ENCODE data around the gene TTYH1.
A peak's percentile ranks its signal among the peaks of the same experiment; 100 is the strongest.

DNA sequence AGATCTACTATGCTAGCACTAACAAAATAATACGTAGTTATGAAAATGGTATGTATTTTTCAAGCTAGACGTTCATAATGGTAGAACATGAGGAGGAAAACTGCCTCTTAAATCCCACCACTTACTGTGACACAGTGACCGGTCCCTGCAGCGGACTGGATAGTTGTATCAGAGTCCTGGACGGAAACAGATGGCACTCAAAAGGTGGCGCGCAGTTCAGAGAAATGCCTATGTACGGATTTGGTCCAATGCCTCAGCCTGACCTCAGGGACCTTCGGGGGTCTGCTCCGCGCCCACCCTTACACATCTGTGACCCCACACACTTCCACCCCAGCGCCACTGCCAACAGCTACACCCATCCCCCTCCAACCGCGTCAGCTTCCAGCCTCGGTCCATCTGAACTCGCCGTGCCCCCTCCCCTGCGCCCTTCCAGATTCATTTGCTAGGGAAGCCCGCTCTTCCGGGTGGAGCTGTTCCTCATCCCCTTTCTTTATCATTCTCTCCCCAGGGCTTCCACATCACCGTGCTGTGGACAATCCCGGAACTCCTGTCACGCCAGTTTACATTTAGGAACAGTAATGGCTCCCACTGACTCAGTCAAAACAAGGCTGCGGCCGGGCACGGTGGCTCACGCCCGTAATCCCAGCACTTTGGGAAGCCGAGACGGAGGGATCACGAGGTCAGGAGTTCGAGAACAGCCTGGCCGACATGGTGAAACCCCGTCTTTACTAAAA lies 32.9 kb downstream of the TTYH1 start:
- TF ChIP-seq RAD21 (IDR thresholded peaks at IDR 0.05; ENCODE audit: low read depth) (no peak), EGR1 (IDR thresholded peaks at IDR 0.05) (no peak), CEBPB (IDR thresholded peaks at IDR 0.05) (no peak), EP300 (IDR thresholded peaks at IDR 0.05; ENCODE audit: borderline replicate concordance) (no peak), FOXM1 (IDR thresholded peaks at IDR 0.05; ENCODE audit: borderline replicate concordance, low read depth) (no peak), TEAD4 (IDR thresholded peaks at IDR 0.05) (no peak), TCF12 (IDR thresholded peaks at IDR 0.05; ENCODE audit: low read depth) (peak; percentile 6; the same call in 1 of the 2 replicates), YY1 (IDR thresholded peaks at IDR 0.05; ENCODE audit: low read depth) (peak; percentile 85), CREB1 (IDR thresholded peaks at IDR 0.05; ENCODE audit: low read depth) (no peak), TAF1 (IDR thresholded peaks at IDR 0.05; ENCODE audit: low read depth) (no peak; the same call in 1 of the 2 replicates), NFIC (IDR thresholded peaks at IDR 0.05) (no peak)
- TF ChIP-seq, protein P1, sequence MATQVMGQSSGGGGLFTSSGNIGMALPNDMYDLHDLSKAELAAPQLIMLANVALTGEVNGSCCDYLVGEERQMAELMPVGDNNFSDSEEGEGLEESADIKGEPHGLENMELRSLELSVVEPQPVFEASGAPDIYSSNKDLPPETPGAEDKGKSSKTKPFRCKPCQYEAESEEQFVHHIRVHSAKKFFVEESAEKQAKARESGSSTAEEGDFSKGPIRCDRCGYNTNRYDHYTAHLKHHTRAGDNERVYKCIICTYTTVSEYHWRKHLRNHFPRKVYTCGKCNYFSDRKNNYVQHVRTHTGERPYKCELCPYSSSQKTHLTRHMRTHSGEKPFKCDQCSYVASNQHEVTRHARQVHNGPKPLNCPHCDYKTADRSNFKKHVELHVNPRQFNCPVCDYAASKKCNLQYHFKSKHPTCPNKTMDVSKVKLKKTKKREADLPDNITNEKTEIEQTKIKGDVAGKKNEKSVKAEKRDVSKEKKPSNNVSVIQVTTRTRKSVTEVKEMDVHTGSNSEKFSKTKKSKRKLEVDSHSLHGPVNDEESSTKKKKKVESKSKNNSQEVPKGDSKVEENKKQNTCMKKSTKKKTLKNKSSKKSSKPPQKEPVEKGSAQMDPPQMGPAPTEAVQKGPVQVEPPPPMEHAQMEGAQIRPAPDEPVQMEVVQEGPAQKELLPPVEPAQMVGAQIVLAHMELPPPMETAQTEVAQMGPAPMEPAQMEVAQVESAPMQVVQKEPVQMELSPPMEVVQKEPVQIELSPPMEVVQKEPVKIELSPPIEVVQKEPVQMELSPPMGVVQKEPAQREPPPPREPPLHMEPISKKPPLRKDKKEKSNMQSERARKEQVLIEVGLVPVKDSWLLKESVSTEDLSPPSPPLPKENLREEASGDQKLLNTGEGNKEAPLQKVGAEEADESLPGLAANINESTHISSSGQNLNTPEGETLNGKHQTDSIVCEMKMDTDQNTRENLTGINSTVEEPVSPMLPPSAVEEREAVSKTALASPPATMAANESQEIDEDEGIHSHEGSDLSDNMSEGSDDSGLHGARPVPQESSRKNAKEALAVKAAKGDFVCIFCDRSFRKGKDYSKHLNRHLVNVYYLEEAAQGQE (IDR thresholded peaks at IDR 0.05; ENCODE audit: low read depth): no peak
- TF ChIP-seq, protein P2, sequence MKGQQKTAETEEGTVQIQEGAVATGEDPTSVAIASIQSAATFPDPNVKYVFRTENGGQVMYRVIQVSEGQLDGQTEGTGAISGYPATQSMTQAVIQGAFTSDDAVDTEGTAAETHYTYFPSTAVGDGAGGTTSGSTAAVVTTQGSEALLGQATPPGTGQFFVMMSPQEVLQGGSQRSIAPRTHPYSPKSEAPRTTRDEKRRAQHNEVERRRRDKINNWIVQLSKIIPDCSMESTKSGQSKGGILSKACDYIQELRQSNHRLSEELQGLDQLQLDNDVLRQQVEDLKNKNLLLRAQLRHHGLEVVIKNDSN (IDR thresholded peaks at IDR 0.05): no peak
- TF ChIP-seq, protein P3, sequence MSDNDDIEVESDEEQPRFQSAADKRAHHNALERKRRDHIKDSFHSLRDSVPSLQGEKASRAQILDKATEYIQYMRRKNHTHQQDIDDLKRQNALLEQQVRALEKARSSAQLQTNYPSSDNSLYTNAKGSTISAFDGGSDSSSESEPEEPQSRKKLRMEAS (IDR thresholded peaks at IDR 0.05): no peak

Measured in Ishikawa (cell line).